ENCODE measurements around the gene PTPRZ1. TPM values are rescaled to one million over a fixed set of nuclear protein-coding genes. Genes with fewer than 3 reads are reported as not detected.

Gene PTPRZ1
- total RNA-seq, 1 donor from 2014 or later: not detected

DNA sequence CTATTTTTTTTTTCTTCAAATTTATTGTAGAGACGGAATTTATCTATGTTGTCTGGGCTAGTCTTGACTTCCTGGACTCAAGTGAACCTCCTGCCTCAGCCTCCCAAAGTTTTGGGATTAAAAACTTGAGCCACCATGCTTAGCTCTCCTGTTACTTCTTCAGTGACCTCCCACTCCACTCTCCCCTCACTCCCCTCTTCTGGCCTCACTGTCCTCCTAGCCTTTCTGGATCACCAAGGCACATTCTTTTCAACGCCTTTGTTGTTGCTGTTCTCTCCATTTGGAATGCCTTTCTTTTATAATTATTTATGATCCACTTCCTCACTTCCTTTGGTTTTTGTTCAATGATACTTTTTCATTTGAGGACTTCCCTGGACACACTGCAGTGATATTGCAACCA is 17.9 kb downstream of the PTPRZ1 start:
- no peak for DNase-seq (ENCODE audit: low read depth, low spot score)

DNA sequence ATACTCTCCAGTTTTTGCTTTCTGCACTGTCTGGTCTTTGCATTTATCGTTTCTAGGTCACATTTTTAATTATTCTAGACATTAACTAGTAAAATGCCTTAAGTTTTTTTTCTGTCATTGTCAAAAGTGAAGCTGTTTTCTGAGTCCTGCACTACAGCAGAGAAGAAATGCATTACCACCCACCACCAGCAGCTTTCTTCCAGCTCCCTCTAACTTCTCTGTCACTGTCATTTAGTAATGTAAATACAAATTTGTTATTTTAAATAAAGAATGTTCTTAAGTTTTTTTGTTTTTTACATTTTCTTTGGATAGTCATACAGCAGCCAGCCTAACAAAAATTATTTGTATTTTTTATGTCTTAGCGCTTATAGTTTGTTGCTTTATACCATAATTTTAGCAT is 18.8 kb downstream of the PTPRZ1 start:
- DNase-seq (ENCODE audit: low read depth, low spot score): no peak

DNA sequence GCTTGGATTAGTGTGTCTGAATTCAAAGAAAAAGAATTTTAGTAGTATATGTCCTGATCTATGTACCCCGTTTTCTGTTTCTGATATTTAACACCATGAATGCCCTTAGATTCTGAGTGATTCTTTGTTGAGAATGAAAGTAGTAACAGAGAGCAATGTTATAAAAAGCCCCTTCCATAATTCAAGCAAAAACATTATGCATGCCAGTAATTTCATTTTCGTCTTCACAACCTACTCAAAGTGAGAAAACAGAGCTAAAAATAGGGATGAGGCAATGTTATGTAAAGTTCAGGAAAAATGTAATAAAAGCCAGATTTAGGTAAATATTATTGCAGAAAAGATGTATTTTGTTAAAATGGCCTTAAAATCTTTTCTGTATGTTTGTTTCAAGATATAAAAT is 28.1 kb downstream of the PTPRZ1 start:
- DNase-seq (ENCODE audit: low read depth, low spot score): no peak

DNA sequence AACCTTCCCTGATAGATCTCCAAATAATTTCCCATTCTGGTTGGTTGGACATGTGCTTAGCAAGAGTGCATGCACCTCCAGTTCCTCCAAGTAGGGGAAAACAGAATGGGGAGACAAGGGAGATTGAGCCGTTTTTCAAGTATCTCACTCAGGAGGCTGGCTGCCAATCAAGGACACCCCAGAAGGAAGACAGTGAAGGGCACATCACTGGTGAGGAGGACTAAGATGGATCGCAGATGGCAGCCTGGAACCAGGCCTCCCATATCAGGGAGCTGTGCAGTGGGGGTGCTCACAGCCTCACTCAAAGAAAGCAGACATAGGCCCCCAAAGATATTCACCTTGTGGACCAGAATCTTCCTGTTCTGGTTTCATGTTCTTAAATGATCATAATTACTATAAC is 31.2 kb downstream of the PTPRZ1 start:
- no peak for DNase-seq (ENCODE audit: low read depth, low spot score)

DNA sequence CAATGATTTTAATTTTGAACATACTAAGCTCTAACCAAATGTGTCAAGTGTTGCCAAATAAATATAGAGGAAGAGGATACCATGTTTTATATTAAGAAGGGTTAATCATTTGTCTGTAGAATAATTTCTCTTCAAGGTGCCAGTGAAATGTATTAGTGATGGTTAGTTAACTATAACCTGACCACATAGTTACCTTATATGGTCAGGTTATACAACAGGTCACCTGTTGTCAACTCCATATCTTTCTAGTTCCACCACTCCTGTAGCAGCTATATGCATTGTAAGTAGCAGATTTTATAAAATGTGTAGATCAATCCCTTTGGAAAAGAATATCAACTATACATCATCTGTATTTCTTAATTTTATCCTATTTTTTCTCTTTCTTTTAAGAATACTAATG is 35.1 kb downstream of the PTPRZ1 start:
- no peak for DNase-seq (ENCODE audit: low read depth, low spot score)

DNA sequence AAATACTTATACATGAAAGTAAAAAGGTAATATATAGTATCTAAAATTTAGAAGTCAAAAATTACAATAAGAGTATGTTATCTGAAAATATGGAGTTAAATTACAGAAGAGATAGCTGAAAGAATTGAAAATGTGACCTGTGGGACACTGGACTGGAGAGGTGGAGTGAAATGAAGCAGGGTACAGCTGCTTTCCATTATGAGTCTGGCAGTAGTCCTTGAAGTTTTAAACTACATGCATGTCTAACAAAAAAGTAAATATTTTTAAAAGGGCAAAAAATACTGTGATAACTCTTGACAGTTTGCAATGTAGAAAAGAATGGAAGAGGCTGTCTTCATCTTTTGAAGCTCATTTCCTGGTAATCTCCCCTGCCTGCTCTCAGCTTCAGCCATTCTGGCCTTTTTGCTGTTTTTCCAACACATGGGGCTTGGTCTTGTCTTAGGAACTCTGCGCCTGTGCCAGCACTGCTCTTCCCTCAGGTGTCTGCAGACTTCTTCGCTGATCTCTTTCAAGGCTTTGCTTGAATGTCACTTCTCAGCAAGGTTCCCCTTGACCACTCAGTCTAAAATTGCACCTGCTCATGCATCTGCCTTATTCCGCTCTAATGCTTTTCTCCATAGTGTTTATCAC is 36.9 kb downstream of the PTPRZ1 start:
- DNase-seq (ENCODE audit: low read depth, low spot score): no peak

DNA sequence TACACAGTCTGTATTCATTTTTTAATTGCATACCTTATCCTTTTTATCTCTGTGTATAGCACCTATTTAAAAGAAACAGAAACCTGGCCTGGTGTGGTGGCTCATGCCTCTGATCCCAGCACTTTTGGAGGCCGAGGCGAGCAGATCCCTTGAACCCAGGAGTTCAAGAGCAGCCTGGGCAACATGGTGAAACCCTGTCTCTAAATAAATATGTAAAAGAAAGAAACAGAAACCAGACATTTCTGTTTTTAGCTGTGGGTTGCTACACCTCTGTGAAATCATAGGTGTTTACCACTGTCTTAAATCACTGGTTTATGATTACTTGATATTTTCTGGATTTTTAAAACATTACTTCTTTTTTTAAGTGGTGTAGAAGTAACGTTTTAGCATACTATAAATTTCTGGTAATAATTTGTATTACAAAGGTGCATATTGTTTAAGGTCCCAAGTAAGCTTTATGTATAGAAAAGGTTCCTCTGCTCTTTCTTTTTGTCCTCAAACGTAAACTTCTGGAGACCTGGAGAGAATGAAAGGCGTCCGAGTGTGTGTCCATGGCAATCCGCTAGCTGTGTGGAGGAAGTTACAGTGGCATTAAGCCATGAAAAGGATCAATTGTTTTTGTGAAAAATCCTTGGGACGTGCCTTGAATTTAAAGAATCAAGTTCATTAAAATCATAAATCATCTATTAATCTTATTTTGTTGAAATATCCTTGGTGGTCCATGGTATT is 41.1 kb downstream of the PTPRZ1 start:
- DNase-seq (ENCODE audit: low read depth, low spot score): no peak

DNA sequence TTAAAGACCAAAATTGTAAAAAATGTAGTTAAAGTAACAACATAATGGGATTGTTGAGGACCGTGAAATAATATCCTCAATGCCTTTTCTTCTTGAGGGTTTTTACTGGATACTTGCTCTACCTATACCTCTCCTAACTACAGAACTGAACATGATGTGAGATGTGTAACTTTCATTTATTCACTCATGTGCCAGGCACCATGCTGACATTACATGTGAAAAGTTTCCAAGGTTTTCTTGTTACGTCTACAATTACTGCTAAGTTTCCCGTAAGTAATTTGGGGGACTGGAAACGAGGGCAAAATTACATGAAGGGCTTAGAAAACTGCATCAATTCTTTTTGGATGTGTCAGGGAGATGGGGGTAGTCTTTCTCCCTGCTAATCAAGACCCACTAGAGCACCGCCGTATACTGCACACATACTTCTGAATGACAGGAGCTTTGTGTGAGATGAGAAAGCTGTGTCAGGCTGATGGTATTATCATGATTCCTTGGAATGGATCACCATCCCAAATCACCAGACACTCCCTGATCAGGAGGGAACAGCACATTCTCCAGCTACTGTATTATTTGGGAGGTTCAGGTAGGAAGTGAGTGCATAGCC is 41.8 kb downstream of the PTPRZ1 start:
- DNase-seq (ENCODE audit: low read depth, low spot score): no peak

DNA sequence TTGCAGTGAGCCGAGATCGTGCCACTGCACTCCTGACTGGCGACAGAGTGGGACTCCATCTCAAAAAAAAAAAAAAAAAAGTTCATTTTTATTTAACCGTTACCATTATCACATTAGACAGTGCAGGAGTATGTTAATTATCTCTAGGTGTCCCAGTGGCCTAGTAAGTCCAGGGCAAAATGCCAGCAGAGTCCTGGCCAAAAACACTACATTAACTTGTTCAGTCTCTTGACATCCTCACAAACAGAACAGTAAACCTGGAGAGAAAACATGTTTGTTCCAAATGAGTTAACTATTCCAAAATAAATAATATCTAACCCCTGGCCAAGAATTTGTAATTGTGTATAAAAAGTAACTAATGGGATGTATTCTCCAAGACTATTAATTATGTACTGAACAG is 43.2 kb downstream of the PTPRZ1 start:
- no peak for DNase-seq (ENCODE audit: low read depth, low spot score)

DNA sequence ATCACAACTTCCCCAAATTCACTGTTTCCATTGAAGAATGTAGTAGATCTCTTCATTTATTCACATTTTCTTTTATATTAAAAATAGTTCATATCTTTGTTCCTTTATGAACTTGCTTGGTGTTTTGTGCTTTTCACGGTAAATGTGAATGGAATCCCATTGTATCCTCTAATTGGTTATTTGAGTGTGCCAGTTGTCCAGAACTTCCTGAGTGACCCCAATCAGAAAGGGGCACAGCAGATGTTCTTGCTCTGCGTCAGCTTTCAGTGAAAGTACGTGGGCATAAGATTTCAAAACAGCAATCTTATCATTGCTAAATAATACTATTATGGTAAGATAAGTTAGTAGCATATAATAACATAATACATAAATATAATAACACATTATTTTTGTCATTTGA is 47.0 kb downstream of the PTPRZ1 start:
- no peak for DNase-seq (ENCODE audit: low read depth, low spot score)

DNA sequence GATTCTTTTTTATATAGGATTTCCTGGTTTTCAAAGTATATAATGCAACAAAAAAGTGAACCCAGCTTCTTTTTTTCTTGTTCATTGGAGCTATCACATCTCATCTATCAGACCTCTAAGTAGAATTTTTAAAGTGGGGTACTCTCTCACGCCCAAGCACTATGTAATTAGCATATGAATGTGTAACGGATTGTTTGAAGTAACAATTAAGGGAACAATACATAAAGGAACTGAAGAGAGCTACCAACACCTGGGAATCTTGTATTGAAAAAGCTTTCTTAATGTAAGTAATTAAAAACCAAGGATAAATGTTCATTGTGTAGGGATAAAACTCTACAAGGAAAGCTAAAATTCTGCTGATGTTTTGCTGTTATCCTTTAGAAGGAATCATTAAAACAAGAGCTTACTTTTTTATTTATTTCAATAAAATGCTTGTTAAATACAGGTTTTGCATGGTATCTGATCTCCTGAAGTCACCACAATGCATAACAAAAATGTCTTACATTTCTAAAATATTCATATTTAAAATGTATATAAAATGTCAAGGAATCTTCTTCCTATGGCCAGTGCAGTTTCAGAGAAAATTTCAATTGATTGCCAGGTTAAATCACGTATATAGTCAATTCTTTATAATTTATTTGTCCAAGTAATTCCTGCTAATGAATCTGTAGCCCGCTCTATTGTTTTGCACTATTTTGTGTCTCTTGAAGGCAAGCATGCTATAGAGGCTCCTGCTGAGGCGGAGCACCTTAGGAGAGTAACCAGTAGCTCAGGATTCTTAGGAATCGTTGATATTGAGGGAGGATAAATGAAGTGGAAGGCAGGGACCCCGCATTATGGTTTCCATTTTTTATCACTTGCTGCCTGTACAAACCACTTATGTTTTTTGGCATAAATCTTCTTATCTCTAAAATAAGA is 51.6 kb downstream of the PTPRZ1 start:
- DNase-seq (ENCODE audit: low read depth, low spot score): no peak

DNA sequence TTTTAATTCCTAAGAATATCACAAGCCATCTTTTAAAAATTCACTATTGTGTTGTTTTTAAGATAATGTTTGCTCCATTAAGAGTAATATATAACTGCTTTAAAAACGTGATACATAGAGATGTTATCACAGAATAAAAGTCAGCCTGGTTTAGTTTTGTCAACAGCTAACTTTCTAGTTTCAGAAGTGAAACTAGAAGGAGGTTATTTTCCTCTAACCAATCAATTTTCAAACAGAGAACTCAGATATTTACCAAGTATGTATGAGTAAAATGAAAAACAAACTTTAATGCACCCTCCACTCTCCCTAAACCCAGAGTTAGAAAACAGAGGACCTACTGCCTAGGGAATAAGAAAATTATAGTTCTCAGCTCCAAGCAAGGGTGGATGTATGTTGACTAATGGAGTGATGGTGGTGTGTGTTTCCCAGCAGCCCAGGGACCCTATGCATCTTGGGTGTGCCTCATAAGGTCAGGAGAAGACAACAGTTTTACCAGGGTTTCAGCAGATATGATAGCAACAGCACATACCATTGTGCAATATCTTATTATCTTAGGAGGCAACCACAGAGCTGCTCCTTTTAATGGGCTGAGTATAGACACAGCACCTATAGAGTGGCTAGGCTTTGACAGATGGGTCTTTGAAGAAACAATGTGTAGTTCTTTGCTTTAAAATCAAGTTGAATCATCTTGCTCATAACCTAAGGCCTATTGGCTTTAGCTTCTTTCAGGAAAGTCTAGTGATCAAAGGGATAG is 58.4 kb downstream of the PTPRZ1 start:
- DNase-seq (ENCODE audit: low read depth, low spot score): no peak

DNA sequence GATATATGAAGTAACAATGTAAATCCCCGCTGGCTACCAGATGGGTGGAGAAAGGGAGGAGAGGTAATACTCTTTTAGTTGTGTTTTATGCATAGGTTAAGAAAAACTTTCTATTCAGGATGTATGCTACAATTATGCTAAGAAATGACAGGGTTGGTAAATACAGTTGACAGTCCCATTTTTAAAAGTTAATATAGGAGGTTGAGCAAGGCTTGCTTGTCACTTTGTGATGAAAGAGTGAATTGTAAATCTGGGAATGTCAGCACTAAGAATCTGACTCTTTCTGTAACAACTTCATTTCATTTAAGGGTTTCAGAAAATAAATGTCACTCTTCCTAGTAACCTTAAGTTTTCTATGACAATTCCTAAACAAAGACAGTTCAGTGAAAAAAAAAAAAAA is 59.8 kb downstream of the PTPRZ1 start:
- DNase-seq (ENCODE audit: low read depth, low spot score): no peak

DNA sequence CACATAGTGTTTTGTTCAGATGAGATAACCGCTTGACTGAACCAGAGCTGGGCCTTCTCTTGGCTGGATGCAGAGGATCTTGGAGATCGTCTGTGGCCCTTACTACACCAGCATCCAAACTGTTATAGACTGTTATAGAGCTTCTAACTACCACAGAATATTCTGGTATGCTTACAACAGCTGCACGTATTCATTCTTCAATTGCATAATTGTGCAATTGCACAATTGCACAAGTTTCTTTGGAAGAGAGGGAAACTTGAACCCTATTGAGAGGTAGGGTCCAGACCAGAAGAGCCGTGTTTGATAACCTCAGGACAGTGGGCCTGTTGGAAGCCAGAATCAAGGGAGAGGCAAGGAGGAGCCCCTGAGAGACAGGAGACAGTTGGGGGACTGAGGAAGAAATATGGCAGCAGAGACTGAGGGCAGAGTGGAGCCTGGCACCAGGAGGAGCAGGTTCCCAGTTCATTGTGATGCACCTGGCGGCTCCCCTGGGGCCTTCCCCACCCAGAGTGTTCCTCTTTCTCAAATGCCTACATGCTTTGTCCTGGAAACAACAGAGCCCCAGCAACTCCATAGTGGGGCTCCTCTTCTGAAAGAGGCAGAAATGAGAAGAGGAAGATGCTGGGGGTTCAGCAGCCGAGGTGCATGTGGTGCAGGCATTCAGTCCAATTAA is 64.1 kb downstream of the PTPRZ1 start:
- no peak for DNase-seq (ENCODE audit: low read depth, low spot score)

DNA sequence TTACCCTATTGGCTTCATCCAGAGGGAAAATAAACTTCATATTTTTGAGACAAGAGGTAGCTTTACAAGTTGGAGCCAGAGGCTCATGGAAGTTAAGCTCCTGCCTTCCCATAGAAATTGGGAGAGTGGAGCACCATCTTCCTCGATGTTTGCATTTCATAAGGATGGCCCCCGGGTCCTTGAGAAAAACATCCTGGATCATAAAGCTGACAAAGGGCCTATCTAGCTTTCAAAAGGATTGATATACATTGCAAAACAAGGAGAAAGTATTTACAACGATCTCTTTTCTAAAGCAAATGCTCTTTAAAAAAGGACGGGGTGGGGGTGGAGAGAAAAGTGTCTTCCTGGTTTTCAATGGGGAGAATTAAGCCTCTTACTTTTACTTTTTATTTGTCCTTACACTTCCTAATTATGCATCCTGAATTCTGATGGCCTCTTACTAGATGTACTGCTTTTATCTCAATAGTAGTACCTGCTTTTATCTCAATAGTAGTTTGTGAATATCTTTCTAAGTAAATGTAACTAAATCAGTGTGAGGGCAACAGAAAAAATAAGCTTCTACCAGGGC is 65.6 kb downstream of the PTPRZ1 start:
- no peak for DNase-seq (ENCODE audit: low read depth, low spot score)

DNA sequence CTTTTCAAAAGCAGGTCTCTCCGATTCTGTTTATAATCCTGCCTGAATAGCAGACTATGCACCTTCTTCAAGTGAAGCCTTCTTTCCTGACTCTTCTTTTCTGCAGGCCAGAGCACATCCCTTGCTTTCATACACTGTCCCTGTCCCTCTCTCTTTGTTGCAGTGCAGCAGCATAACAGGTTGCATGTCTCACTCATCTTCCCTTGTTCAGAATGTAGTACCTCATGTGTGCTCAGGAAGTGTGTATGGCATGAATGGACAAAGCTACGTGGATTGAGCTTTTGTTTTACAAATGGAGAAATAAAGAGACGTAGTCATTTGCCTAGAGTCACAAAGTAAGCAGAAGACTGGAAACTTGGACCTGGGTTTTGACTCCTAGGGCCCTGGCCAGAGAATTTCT is 68.0 kb downstream of the PTPRZ1 start:
- DNase-seq (ENCODE audit: low read depth, low spot score): no peak

DNA sequence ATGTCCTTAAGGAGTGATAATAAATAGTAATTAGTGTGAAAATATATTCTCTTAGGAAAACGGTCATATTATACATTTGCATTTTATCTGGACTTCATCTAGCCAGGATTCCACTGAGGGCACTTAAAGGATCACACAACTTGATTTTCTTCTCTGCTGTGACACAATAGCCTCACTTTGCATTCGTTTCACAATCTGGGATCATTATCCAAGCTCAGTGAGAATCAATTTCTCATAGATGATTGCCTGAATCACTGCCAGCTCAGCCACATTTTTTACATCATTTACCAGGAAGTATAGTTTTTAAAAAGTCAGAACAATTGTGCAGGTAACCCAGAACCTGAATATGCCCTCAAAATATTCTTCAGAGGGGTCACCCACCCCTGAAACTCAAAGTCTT is 68.9 kb downstream of the PTPRZ1 start:
- no peak for DNase-seq (ENCODE audit: low read depth, low spot score)

DNA sequence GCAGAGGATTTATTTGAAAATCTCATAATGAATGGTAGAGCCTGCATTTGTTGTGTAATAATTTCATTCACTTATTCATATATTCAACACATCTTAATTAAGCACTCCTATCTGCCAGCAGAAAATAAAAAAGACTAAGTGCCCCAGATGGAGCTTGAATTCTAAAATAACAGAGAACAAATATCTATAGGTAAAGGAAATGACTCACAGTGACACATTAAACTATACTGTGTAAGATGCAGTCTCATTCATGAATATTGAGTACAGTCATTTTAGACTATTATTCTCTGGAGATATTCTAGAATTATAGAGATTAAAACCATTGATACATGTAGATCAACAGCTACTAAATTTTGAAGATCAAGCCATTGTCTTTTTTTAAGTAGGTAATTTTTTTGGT is 72.1 kb downstream of the PTPRZ1 start:
- DNase-seq (ENCODE audit: low read depth, low spot score): no peak

DNA sequence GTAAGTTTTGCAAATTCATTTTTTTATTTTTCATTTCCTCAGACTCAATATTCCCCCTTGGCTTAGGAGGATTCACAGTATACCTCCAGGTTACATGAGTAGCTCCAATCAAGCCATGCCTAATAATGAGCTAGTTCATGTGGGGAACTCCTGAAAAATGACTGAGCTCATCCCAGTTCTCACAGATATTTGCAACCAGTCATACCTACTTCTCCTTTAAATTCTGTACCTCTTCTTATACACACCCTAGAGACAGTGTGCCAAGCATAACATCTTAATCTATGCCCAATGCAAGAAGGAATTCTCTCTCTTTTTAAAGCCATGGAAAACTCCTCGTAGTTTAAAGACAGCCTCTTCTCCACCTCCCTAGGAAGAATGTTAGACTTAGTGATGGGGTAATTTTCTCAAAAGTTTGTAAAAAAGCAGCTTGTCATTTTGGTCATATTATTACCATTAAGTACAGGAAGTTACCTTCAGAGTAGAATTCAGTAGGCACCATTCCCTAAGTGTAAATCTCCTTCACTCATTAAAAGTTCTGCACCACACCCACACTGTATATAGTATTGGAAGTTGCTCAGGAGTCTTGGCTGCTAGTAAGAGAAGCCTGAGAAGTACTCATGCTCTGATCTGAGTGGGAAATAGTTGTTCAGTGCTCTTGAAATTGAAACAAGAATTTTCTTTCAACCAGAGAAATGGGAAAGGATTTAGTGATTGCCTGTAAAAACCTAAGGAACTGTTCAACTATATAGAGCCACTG is 72.7 kb downstream of the PTPRZ1 start:
- DNase-seq (ENCODE audit: low read depth, low spot score): no peak

DNA sequence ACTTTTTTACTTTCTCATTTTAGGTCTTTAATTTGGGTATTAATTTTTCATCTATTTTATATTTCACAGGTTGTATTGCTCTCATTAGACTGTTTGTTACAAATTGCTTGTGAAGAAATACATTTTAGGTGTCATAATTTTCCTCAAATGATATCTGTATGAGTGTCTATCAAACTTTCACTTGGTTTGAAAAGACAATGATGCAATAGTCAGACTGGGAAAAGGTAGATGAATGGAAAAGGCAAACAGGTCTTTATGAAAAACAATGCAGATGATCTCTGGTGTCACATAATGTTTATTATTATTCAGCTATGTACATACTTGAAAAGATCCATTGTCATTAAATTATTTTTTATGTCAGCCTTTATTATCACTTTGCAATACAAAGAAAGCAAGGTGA is 80.2 kb downstream of the PTPRZ1 start:
- no peak for DNase-seq (ENCODE audit: low read depth, low spot score)
